Stomach (tissue), 4 donors: ENCODE measurements around the gene UNC5B.

Experiments
- CTCF ChIP-seq, 7 experiments: fragments of 450-650 bp in 4 of 7; fragments of 200-600 bp in 3 of 7; sonication (generic) in 3 of 7; IDR thresholded peaks; one replicate each; pipeline ENCODE4 v1.5.1; 2016 to 2019; ENCODE audit warnings: antibody characterized with exemption in 7 of 7, control low read depth in 2 of 7, mild to moderate bottlenecking in 1 of 7
- POLR2A ChIP-seq, 4 donors: fragments of 450-650 bp; IDR thresholded peaks; one replicate each; pipeline ENCODE4 v1.6.1; 2016; ENCODE audit warnings: antibody characterized with exemption in 4 of 4, control low read depth in 2 of 4, mild to moderate bottlenecking in 1 of 4, moderate library complexity in 1 of 4

- TF ChIP-seq CTCF (IDR thresholded peaks at IDR 0.05) (no peak), POLR2A (IDR thresholded peaks at IDR 0.05) (no peak)
Observed at GRCh38 chr10:71238626-71239025, 26.3 kb downstream of the UNC5B start.
